GM13977 (cell line): Measurements from ENCODE around the gene CNMD.

Experiments
- DNase-seq: peaks from one replicate; pipeline ENCODE4 v3.0.0; 2012; ENCODE audit warnings: low spot score
- CTCF ChIP-seq: IDR thresholded peaks from 2 replicates; pipeline ENCODE4 v1.5.1; 2012; ENCODE audit warnings: mild to moderate bottlenecking, control low read depth; ENCODE audit not compliant: insufficient read depth; ENCODE audit errors: extremely low read depth, missing control alignments
- in situ Hi-C: fragments of 300-500 bp; cut with MboI; formaldehyde crosslinking; loops from one replicate; pipeline ENCODE4 v1.12.0; 2022; ENCODE audit warnings: low sequenced_read_pairs, low pct_unique_long_range_greater_than_20kb, mixed read lengths, inconsistent platforms; ENCODE audit not compliant: unreplicated experiment

CNMD gene

GRCh38 chr13:52749419-52749818, 9.8 kb upstream of the CNMD start:
- in situ Hi-C loops, result no loop called here
- no peak for TF ChIP-seq CTCF
- no peak for DNase-seq

- in situ Hi-C loops, result no loop called here
- no peak for TF ChIP-seq CTCF
- no peak for DNase-seq
Measured at GRCh38 chr13:52746141-52746540, 6.5 kb upstream of the CNMD start.

GRCh38 chr13:52744842-52745375, 5.3 kb upstream of the CNMD start:
- no peak for DNase-seq
- TF ChIP-seq CTCF, result no peak
- in situ Hi-C loops, result no loop called here

GRCh38 chr13:52743988-52744387, 4.4 kb upstream of the CNMD start:
- peak; percentile 10 for TF ChIP-seq CTCF
- DNase-seq, result no peak
- in situ Hi-C loops, result no loop called here

GRCh38 chr13:52743569-52743968, 3.9 kb upstream of the CNMD start:
- DNase-seq, result no peak
- no peak for TF ChIP-seq CTCF
- in situ Hi-C loops, result no loop called here

GRCh38 chr13:52738719-52739467, 727 bp downstream of the CNMD start:
- DNase-seq, result peak; percentile 80
- in situ Hi-C loops, result no loop called here
- TF ChIP-seq CTCF, result peak; percentile 76
